Measurements from ENCODE around the gene DTNB.
"Not testable (repeated sequence)": the region's sequence is repeated elsewhere in the genome, so short reads cannot be mapped to it uniquely, and the experiment has no call there.

DTNB gene

GRCh38 chr2:25682082-25682481 is 8.7 kb upstream of the DTNB start:
- DNase-seq = no peak

- DNase-seq = no peak
Measured at GRCh38 chr2:25677877-25678276, 4.5 kb upstream of the DTNB start.

GRCh38 chr2:25674077-25674362 is 643 bp upstream of the DTNB start:
- DNase-seq = no peak

- peak; percentile 19 for DNase-seq
Measured at GRCh38 chr2:25672494-25673299, 680 bp downstream of the DTNB start.

GRCh38 chr2:25671622-25672021 is 1.8 kb downstream of the DTNB start:
- DNase-seq = no peak

- DNase-seq = no peak
Measured at GRCh38 chr2:25669520-25669919, 3.9 kb downstream of the DTNB start.

- DNase-seq = no peak
Measured at GRCh38 chr2:25666218-25666617, 7.2 kb downstream of the DTNB start.

- DNase-seq = not testable (repeated sequence)
Measured at GRCh38 chr2:25665429-25665828, 7.9 kb downstream of the DTNB start.

GRCh38 chr2:25664965-25665307 is 8.4 kb downstream of the DTNB start:
- no peak for DNase-seq

GRCh38 chr2:25664183-25664964 is 9.0 kb downstream of the DTNB start:
- peak; percentile 57 for DNase-seq

- no peak for DNase-seq
Measured at GRCh38 chr2:25655316-25655715, 18.1 kb downstream of the DTNB start.

- DNase-seq = no peak
Measured at GRCh38 chr2:25654801-25655200, 18.6 kb downstream of the DTNB start.

GRCh38 chr2:25651782-25652455 is 21.5 kb downstream of the DTNB start:
- no peak for DNase-seq

- no peak for DNase-seq
Measured at GRCh38 chr2:25651066-25651465, 22.3 kb downstream of the DTNB start.

GRCh38 chr2:25650256-25650655 is 23.1 kb downstream of the DTNB start:
- DNase-seq = no peak

GRCh38 chr2:25649786-25650185 is 23.6 kb downstream of the DTNB start:
- DNase-seq = no peak

GRCh38 chr2:25642298-25642697 is 31.1 kb downstream of the DTNB start:
- DNase-seq = no peak

GRCh38 chr2:25639696-25640095 is 33.7 kb downstream of the DTNB start:
- DNase-seq = no peak

GRCh38 chr2:25639131-25639530 is 34.2 kb downstream of the DTNB start:
- no peak for DNase-seq

- no peak for DNase-seq
Measured at GRCh38 chr2:25635797-25636196, 37.6 kb downstream of the DTNB start.

- DNase-seq = not testable (repeated sequence)
Measured at GRCh38 chr2:25633801-25634200, 39.6 kb downstream of the DTNB start.

GRCh38 chr2:25632396-25632795 is 41.0 kb downstream of the DTNB start:
- DNase-seq = no peak

GRCh38 chr2:25624635-25625034 is 48.7 kb downstream of the DTNB start:
- DNase-seq = no peak

- DNase-seq = no peak
Measured at GRCh38 chr2:25623361-25623760, 50.0 kb downstream of the DTNB start.

Data from HCEC 1CT (cell line).